ENCODE data around the gene C1orf52. TPM values are rescaled to one million over a fixed set of nuclear protein-coding genes. Genes with fewer than 3 reads are reported as not detected.

Gene C1orf52
- total RNA-seq, 4 donors from 2014 or later, result 12.7 to 27.2 (median 21.0) TPM

DNA sequence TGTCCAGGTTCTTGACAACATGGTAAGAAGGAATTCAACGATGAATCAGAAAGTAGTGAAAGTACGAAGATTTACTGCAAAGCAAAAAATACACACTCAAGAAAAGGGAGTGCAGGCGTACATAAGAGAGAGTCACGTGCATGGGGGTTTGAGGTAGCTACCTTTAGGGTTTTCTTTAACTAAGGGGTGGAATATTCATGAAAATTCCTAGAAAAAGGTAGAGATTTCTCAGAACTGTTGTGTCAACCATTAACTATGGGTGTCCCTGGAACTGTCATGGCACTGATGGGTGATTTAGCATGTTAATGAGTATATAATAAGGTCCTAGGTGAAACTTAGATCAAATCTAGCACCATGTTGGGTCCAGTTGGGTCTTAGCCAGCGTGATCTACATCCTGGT lies 36.1 kb downstream of the C1orf52 start:
- Histone ChIP-seq H3K9me3 (no peaks in the 10 kb centered on the region), H3K4me1 (peaks cover 2 to 66% (median 5%) of the 10 kb centered on the region in 3 donors), H3K36me3 (no peaks in the 10 kb centered on the region), H3K27me3 (no peaks in the 10 kb centered on the region), H3K4me3 (no peak overlapping the region), H3K27ac (peak overlapping the region in 3 of 4 donors; percentile 18 to 82 (median 77))
- WGBS, 2 donors (ENCODE audit: low coverage in 1 of 2), result 77 to 83% methylated on average over 5 of the region's 5 CpGs
- TF ChIP-seq, protein P1, sequence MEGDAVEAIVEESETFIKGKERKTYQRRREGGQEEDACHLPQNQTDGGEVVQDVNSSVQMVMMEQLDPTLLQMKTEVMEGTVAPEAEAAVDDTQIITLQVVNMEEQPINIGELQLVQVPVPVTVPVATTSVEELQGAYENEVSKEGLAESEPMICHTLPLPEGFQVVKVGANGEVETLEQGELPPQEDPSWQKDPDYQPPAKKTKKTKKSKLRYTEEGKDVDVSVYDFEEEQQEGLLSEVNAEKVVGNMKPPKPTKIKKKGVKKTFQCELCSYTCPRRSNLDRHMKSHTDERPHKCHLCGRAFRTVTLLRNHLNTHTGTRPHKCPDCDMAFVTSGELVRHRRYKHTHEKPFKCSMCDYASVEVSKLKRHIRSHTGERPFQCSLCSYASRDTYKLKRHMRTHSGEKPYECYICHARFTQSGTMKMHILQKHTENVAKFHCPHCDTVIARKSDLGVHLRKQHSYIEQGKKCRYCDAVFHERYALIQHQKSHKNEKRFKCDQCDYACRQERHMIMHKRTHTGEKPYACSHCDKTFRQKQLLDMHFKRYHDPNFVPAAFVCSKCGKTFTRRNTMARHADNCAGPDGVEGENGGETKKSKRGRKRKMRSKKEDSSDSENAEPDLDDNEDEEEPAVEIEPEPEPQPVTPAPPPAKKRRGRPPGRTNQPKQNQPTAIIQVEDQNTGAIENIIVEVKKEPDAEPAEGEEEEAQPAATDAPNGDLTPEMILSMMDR (IDR thresholded peaks at IDR 0.05), result no peak
- ATAC-seq, result no peak

DNA sequence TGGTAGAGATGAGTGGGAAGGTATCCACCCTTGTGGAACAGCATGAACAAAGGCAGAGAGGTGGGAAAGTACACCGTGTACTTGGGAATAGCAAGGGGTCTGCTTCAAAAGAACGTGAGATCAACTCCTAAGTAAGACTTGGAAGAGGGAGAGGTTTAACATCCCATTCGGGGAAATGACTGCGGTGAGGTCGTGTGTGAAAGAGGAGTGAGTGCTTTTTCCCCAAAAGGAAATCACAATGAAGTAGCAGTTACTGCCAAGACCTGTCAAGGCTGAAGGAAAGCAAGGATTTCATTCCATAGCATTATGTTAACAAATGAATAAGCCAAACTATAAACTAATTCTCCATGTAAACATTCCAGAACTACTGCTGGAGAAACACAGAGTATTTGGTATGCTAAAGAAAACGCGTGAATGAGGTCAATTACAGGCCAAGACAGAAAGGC lies 38.7 kb downstream of the C1orf52 start:
- H3K27ac ChIP-seq, result peak overlapping the region; percentile 6 to 82 (median 76)
- ATAC-seq, result peak; percentile 66

DNA sequence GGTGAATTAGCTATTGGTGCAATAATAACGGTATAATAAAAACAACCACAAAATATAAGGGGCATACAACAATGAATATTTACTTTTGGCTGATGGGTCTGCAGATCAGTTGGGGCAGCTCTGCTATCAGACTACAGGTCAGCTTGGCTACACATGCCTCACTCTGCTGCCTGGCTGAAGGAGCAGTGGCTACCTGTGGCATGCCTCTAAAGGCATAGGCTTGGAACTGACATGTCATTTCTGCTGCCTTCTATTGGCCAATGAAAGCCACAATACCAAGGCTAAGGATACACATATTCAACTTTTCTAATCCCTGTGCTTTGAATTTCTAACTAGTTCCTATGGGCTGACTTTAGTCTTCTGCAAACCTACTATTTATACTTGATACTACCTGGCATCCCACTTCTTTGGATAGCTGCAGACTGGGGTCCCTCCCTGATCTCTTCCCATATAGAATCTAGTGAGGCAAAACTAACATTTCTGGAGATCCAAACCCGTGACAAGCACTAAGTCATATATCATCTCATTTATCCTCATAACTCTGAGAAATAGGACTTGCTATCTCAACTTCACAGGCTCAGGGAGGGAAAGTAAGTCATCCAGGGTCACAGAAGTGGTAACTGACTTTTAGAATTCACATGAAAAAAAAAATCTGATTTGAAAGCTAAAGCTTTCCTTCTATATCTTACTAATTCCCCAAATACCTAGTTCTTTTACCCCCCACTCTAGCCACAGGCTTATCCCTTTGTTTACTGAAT lies 39.4 kb downstream of the C1orf52 start:
- Histone ChIP-seq H3K4me3 (no peak overlapping the region), H3K27ac (peak overlapping the region; percentile 6 to 82 (median 76)), H3K36me3 (no peaks in the 10 kb centered on the region), H3K27me3 (no peaks in the 10 kb centered on the region), H3K4me1 (peaks cover 0 to 53% (median 2%) of the 10 kb centered on the region in 3 donors), H3K9me3 (no peaks in the 10 kb centered on the region)
- TF ChIP-seq, protein P1 (IDR thresholded peaks at IDR 0.05), result no peak
- TF ChIP-seq POLR2AphosphoS5 (IDR thresholded peaks at IDR 0.05), result no peak
- no peak for TF ChIP-seq POLR2A (IDR thresholded peaks at IDR 0.05)
- no peak for TF ChIP-seq EP300 (IDR thresholded peaks at IDR 0.05)
- 75 to 82% methylated on average over 2 of the region's 2 CpGs for WGBS, 2 donors (ENCODE audit: low coverage in 1 of 2)
- ATAC-seq, result no peak

More for the DNA sequence above, 38.7 kb downstream of the C1orf52 start:
- Histone ChIP-seq H3K4me1 (peaks cover 2 to 60% (median 5%) of the 10 kb centered on the region in 3 donors), H3K4me3 (no peak overlapping the region), H3K9me3 (no peaks in the 10 kb centered on the region), H3K36me3 (no peaks in the 10 kb centered on the region), H3K27me3 (no peaks in the 10 kb centered on the region)
- TF ChIP-seq, protein P1 (IDR thresholded peaks at IDR 0.05), result no peak
- peak; percentile 65 for TF ChIP-seq POLR2AphosphoS5 (IDR thresholded peaks at IDR 0.05)
- 3 to 5% methylated on average over 7 of the region's 7 CpGs for WGBS, 2 donors (ENCODE audit: low coverage in 1 of 2)

DNA sequence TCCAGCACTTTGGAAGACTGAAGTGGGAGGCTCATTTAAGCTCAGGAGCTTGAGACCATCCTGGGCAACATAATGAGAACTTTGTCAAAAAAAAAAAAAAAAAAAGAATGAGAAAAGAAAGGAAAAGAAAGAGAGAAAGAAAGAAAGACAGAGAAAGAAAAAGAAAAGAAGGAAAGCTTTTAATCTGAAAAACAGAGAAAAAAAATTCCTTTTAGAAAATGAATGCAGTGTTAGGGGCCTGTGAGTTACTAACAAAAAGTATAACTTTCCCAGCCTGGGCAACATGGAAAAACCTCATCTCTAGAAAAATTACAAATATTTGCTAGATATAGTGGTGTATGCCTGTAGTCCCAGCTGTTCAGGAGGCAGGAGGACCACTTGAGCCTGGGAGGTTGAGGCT lies 42.8 kb downstream of the C1orf52 start:
- TF ChIP-seq, protein P1 (IDR thresholded peaks at IDR 0.05), result no peak
- no peak for TF ChIP-seq EP300 (IDR thresholded peaks at IDR 0.05)
- no peak for TF ChIP-seq POLR2A (IDR thresholded peaks at IDR 0.05)
- H3K27ac ChIP-seq, result no peak overlapping the region
- H3K9me3 ChIP-seq, result no peaks in the 10 kb centered on the region
- no peaks in the 10 kb centered on the region for H3K27me3 ChIP-seq
- H3K4me1 ChIP-seq, result peaks cover 0 to 32% (median 2%) of the 10 kb centered on the region in 3 donors
- no peak overlapping the region for H3K4me3 ChIP-seq
- no peaks in the 10 kb centered on the region for H3K36me3 ChIP-seq
- ATAC-seq, result no peak

DNA sequence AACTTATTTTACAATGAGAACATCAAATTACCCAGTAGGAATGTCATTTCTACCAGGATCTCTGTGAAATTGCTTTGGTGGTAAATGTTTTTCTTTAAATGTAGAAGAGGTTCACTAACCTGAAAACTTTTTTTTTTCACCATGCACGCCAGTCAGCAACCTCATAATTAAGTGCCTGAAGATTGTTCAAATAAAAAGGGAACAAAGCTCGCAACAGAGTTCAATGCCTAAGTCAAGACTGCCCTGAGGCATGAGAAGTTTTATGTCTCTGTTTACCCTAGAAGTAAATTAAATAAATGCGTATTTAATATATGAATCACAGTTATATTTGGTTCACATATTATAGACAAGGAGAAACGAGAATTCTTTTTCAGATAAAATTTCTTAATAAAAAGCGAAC lies 44.8 kb downstream of the C1orf52 start:
- Histone ChIP-seq H3K27ac (peak overlapping the region in 2 of 4 donors; percentile 46 to 49), H3K9me3 (no peaks in the 10 kb centered on the region), H3K27me3 (no peaks in the 10 kb centered on the region), H3K4me3 (no peak overlapping the region), H3K36me3 (no peaks in the 10 kb centered on the region), H3K4me1 (peaks cover 0 to 13% (median 0%) of the 10 kb centered on the region in 3 donors)
- 32 to 64% methylated on average over 5 of the region's 5 CpGs for WGBS, 2 donors (ENCODE audit: low coverage in 1 of 2)
- TF ChIP-seq EP300 (IDR thresholded peaks at IDR 0.05), result no peak
- TF ChIP-seq POLR2A (IDR thresholded peaks at IDR 0.05), result no peak
- TF ChIP-seq POLR2AphosphoS5 (IDR thresholded peaks at IDR 0.05), result no peak
- TF ChIP-seq, protein P1 (IDR thresholded peaks at IDR 0.05), result no peak
- no peak for ATAC-seq
